Upper lobe of left lung (tissue), 4 donors: ENCODE results near the gene SESN2.

Experiments used
- POLR2A ChIP-seq, 4 donors: fragments of 450-650 bp; IDR thresholded peaks; one replicate each; pipeline ENCODE4 v1.5.1; 2016 to 2017; ENCODE audit warnings: antibody characterized with exemption in 4 of 4, mild to moderate bottlenecking in 2 of 4
- POLR2AphosphoS5 ChIP-seq, 2 donors: sonication (generic); formaldehyde crosslinking; IDR thresholded peaks; one replicate each; pipeline ENCODE4 v1.5.1; 2017; ENCODE audit warnings: antibody characterized with exemption in 2 of 2
- TF ChIP-seq, protein P1 (sequence below), 6 experiments: fragments of 450-650 bp in 4 of 6; fragments of 200-600 bp in 2 of 6; sonication (generic) in 2 of 6; IDR thresholded peaks; one replicate each; pipeline ENCODE4 v1.5.1; 2016 to 2019; ENCODE audit warnings: antibody characterized with exemption in 6 of 6

GRCh38 chr1:28241638-28242241 is 17.6 kb upstream of the SESN2 start:
- TF ChIP-seq, protein P1, sequence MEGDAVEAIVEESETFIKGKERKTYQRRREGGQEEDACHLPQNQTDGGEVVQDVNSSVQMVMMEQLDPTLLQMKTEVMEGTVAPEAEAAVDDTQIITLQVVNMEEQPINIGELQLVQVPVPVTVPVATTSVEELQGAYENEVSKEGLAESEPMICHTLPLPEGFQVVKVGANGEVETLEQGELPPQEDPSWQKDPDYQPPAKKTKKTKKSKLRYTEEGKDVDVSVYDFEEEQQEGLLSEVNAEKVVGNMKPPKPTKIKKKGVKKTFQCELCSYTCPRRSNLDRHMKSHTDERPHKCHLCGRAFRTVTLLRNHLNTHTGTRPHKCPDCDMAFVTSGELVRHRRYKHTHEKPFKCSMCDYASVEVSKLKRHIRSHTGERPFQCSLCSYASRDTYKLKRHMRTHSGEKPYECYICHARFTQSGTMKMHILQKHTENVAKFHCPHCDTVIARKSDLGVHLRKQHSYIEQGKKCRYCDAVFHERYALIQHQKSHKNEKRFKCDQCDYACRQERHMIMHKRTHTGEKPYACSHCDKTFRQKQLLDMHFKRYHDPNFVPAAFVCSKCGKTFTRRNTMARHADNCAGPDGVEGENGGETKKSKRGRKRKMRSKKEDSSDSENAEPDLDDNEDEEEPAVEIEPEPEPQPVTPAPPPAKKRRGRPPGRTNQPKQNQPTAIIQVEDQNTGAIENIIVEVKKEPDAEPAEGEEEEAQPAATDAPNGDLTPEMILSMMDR (IDR thresholded peaks at IDR 0.05), result no peak
- TF ChIP-seq POLR2AphosphoS5 (IDR thresholded peaks at IDR 0.05) (no peak), POLR2A (IDR thresholded peaks at IDR 0.05) (no peak)
